IPS-18c (cell line): ENCODE data around the gene EXOC3L1.

Source experiments
- H3K4me3 ChIP-seq: 2 replicates; pipeline ENCODE4 v1.7.0; 2013; ENCODE audit warnings: low read depth, mild to moderate bottlenecking, low read length, moderate library complexity; ENCODE audit not compliant: insufficient read depth
- H3K9me3 ChIP-seq: one replicate; pipeline ENCODE4 v1.6.1; 2013; ENCODE audit warnings: mild to moderate bottlenecking, low read length, moderate library complexity; ENCODE audit not compliant: control insufficient read depth, insufficient read depth

The EXOC3L1 gene

DNA sequence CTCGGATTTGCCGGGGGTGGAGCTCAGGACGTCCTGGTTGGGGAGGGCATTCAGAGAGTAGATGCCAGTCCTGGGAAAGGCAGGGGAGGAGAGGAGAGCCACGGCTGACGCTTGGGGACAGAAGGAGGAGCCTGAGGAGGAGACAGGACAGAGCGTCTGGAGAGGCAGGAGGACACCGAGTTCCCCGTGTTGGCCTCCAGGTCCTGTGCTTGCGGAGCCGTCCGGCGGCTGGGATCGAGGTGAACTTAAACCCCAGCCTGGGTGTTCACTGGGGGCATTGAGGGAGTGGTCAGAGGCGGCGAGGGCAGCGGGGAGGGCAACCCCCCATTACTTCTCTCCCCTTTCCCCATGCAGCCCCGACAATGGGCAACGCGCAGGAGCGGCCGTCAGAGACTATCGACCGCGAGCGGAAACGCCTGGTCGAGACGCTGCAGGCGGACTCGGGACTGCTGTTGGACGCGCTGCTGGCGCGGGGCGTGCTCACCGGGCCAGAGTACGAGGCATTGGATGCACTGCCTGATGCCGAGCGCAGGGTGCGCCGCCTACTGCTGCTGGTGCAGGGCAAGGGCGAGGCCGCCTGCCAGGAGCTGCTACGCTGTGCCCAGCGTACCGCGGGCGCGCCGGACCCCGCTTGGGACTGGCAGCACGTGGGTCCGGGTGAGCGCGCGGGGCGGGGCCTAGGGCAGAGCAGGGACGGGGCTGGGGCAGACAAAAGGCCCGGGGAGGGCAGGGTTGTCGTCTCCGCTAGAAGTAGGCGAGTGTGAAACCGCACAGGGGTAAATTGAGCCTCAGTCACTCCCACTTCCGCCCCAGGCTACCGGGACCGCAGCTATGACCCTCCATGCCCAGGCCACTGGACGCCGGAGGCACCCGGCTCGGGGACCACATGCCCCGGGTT lies 15.9 kb downstream of the EXOC3L1 start:
- Histone ChIP-seq H3K9me3 (no peaks in the 10 kb centered on the region), H3K4me3 (peak overlapping the region; percentile 47)

DNA sequence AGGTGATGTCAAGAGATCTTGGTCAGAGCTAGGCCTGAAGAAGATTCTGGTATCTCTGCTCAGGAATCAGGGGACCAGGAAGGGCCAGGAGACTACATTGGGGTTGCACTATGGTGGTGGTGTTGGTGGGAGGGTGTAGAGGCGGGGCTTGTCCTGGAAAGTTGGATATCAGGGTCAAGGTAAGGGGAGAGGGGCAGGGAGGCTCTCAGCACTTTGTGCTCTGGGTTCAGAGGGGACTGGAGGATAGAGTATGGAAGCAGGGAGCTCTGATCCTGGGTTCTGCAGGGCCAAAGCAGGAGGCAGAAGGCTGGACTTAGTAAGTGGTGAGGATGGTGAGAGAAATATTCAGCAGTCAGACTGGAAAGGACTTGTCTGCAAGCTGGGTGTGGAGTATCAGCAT lies 16.6 kb downstream of the EXOC3L1 start:
- H3K4me3 ChIP-seq: no peak overlapping the region

DNA sequence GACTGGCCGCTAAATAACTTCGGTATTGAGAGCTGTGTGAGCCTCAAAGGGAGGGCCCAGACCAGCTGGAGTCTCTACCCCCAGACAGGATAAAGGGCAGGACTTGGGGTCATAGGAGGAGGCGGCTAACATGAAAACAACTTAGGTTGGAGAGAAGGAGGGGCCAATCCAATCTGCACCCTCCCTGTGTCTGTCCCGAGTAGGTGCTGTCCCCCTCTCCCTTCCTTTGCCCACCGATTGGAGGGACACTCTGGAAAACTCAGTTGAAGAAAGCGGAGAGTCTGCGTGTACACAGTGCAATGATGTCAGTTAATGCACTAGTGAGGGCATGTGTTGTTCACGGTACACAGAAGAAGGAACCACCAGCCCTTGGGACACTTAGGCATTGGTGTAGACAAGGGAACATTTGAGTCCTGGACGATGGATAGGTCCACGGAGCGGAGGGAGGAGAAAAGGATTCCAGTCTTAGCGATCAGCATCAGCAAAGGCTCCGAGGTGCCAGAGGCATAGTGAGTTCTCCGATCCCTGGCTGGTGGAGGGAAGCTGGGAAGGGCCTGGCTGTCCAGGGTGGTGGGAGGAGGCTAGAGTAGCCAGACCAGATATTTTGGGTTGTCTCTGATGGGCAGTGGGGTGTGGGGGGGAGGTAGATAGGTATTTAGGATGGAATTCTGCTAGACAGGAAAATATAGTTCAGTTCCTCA lies 18.8 kb downstream of the EXOC3L1 start:
- peak overlapping the region; percentile 64 for H3K4me3 ChIP-seq
- H3K9me3 ChIP-seq: no peaks in the 10 kb centered on the region

More for the DNA sequence above, 16.6 kb downstream of the EXOC3L1 start:
- no peaks in the 10 kb centered on the region for H3K9me3 ChIP-seq

DNA sequence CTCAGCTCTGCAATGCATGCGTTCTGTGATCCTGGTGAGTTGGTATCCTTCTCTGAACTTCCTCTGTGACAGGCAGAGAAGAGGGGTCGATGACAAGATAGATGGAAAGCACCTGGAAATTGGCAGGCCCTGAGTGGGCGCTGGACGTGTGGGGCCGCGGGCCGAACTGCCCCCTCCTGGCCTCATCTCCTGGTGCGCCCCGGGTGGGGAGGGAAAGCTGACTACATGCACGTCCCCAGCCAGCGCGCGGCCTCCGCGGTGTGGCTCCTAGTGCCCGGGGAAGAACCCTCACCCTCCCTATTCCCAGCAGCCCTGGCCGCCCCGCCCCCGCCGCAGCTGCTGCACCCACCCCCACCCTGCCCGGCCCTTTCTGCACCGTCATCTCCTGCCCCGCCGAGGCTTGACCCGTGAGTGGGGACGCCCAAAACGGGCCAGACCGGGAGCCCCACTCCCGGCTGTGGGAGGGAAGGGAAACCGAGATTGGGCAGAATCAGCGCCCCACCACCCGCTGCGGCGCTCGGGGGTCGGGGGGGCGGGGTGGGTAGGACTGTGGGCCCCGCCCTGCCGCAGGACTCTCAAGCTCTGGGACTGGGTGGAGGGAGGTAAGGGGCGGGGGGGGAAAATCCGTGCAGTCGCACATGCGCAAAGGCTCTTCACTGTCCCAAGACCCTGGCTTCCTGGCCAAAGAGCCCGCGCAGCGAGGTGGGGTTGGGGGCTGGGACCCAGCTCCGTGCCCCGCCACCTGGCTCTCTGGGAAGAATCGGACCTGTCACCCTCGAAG lies 19.6 kb downstream of the EXOC3L1 start, which contains the start of gene NOL3:
Gene NOL3, plus strand, starts transcription at position 371 of the 781 bp plus-strand sequence.
- peak within 1 kb of the TSS; percentile 64 for H3K4me3 ChIP-seq

DNA sequence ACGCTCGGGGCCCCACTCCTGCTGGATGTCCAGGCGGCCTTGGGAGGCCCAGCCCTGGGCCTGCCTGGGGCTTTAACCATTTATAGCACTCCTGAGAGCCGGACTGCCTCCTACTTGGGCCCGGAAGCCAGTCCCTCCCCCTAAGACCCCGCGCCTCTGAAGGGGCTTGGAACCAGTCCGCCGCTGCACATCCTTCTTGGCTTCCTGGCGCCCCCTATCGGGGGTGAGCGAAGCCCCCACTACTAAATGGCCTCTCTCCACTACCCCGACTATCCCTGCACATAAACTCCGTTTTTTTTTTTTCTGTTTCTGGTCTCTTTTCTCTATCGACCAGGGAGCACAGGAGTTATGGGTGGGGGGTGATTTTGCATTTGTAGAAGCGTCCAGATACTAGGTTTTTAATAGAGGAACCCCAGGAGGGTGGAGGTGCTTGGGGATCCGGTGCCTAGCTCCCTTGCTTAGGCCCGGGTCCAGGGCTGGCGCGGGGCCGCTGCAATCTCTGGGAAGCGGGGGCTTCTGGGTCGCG lies 20.2 kb downstream of the EXOC3L1 start:
- H3K9me3 ChIP-seq: peaks cover 3% of the 10 kb centered on the region
- H3K4me3 ChIP-seq: peak overlapping the region; percentile 64

More for the DNA sequence above, 19.6 kb downstream of the EXOC3L1 start, which contains the start of gene NOL3:
- H3K9me3 ChIP-seq: no peaks in the 10 kb centered on the region

DNA sequence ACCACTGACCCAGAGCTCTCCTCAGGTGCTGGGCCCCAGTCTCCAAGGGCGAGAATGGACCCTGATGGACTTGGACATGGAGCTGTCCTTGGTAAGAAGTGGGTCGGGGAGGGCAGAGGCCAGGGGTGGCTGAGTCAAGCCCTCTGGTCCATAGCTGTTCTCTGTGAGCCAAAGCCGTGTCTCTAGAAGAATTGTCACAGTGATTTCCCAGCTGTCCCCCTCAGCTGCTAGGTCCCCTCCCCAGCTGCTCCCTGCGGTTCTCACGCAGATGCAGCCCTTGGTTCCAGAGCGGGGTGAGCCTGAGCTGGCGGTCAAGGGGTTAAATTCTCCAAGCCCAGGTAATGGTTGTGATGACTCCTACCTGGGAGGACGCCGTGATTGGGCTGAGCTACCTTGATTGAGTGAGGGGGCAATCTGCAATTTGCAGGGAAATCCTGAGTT lies 20.9 kb downstream of the EXOC3L1 start:
- Histone ChIP-seq H3K9me3 (peaks cover 3% of the 10 kb centered on the region), H3K4me3 (peak overlapping the region; percentile 64)

DNA sequence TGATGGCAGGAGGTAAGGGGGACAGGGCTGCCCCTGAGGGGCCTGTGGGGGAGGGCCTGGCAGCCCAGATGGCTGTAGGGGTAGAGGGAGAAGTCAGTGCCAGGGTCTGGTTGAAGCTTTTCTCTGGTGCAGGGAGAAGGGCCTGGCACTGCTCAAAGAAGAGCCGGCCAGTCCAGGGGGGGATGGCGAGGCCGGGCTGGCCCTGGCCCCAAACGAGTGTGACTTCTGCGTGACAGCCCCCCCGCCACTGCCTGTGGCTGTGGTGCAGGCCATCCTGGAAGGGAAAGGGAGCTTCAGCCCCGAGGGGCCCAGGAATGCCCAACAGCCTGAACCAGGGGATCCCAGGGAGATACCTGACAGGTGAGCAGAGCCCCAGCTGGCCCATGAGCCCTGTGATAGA lies 22.3 kb downstream of the EXOC3L1 start:
- H3K4me3 ChIP-seq: no peak overlapping the region

DNA sequence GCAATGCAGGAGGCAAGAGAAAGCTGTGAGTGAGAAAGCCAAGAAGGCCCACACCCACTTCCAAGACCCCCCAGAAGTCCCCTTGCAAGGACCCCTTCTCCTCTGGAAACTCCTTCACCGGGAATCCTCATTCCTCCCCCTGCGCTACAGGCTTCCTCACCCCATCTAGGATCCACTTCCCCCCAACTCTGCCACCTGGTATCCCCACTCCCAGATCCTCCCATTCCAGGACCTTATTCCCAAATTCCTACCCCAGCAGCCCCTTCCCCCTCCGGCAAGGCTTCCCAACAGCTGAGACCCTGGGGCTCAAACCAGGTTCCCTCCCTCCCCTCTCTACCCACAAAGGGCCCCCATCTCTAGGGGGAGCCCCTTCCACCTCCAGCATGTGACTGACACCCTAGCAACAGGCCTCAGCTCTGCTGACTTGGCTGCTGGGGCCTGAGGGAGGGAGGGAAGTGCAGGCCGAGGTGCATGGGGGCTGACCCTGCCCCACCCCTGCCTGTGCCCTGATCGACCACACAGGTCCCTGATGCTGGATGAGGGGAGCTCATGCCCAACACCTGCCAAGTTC lies 23.3 kb downstream of the EXOC3L1 start:
- no peak overlapping the region for H3K4me3 ChIP-seq
- peaks cover 6% of the 10 kb centered on the region for H3K9me3 ChIP-seq

More for the DNA sequence above, 22.3 kb downstream of the EXOC3L1 start:
- H3K9me3 ChIP-seq: peaks cover 6% of the 10 kb centered on the region

DNA sequence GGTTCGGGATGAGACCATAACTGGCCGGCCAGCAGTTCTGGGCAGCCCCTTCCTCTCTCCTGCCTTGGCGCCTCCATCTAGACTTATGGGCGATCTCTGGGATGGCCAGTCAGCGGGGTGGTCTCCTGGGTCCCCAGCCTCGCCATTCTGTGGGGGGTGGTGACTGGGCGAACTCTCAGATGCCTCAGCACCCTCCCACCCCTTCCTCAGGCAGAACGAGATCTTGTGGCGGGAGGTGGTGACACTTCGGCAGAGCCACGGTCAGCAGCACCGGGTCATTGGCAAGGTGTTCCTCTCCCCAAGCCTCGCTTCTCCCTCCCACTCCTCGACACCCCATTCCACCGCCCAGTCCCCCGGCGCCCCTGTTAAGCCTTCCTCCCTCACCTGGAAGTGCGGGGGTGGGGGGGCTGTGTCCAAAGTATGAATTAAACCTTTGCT lies 23.8 kb downstream of the EXOC3L1 start:
- H3K4me3 ChIP-seq: no peak overlapping the region
- H3K9me3 ChIP-seq: peaks cover 6% of the 10 kb centered on the region

DNA sequence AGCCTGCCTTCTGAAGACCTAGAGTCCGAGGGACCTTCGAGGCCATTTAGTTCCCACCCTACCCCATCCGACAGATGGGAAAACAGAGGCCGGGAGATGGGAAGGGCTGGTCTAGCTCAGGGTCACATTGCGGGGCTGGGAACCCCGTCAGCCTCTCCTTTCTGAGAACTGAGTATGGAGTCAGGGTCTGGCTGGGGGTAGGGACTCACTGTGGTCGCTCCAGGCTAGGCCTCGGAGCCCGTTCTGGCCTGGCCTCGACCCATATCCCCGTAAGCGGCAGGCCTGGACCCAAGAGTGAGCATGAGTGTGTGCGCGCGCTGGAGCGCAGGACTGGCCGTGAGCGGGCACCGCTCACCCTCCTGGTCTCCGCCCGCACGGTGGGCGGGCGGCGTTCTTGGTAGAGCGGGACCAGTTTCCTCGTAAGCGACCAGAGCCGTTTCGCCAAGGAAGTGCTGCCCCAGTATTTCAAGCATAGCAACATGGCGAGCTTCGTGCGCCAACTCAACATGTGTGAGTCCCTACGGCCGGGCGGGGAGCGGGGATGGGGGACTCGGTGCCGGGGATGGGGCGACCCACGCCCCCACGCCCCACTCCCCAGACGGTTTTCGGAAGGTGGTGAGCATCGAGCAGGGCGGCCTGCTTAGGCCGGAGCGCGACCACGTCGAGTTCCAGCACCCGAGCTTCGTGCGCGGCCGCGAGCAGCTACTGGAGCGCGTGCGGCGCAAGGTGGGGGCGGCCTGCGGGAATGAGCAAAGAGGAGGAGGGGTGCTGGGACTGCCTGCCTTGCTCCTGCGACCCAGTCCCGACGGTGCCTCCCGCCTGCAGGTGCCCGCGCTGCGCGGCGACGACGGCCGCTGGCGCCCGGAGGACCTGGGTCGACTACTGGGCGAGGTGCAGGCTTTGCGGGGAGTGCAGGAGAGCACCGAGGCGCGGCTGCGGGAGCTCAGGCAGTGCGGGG lies 24.5 kb downstream of the EXOC3L1 start:
- Histone ChIP-seq H3K9me3 (peaks cover 6% of the 10 kb centered on the region), H3K4me3 (peak overlapping the region; percentile 31)

DNA sequence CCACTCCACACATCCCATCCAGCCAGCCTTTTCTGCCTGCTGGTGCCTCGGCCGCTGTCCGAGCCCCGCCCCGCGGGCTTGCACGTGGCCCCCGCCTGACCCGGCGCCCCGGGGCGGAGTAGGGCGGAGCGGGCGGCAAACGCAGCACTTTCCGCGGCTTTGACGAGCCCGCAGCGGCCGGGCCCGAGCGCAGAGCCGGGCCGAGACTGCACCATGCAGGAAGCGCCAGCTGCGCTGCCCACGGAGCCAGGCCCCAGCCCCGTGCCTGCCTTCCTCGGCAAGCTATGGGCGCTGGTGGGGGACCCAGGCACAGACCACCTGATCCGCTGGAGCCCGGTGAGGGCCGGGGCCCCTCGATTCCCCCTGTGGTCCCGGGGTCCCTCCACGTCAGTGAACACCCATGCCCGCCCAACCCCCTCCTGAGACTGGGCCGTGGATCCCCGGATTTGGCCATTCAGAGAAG lies 25.3 kb downstream of the EXOC3L1 start, which contains the start of gene HSF4:
Gene HSF4, plus strand, starts transcription at position 147 of the 463 bp plus-strand sequence. Its CDS starts 67 bp downstream, at position 214.
- peak within 1 kb of the TSS; percentile 43 for H3K4me3 ChIP-seq
- H3K9me3 ChIP-seq: peaks cover 6% of the 10 kb centered on the region

DNA sequence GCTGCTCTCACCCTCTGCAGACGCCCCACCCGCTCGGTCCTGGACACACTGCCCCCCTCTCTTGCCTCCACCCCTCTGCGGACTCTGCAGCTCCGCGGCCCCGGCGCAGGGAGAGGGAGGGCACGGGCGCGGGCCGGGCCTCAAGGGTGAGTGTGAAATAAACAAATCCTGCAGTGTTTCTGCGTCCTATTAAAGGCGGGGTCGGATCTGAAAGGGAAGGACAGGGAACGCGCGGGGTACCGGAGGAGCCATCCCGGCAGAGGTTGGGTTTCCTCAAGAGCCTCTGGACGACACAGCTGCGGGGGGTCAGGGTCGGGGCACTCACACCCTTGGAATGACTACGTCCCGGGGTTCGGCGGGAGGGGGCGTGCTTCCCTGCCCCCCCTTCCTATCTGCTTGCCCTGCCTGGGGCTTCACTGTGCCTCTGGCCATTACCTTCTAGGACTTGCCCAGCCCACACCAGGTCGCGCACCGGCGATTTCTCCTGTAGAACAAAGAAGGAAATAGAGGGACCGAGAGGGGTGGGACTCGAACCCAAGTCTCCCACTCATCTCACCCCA lies 25.9 kb downstream of the EXOC3L1 start:
- H3K4me3 ChIP-seq: peak overlapping the region; percentile 43; the same call in 1 of the 2 replicates
- peaks cover 6% of the 10 kb centered on the region for H3K9me3 ChIP-seq

DNA sequence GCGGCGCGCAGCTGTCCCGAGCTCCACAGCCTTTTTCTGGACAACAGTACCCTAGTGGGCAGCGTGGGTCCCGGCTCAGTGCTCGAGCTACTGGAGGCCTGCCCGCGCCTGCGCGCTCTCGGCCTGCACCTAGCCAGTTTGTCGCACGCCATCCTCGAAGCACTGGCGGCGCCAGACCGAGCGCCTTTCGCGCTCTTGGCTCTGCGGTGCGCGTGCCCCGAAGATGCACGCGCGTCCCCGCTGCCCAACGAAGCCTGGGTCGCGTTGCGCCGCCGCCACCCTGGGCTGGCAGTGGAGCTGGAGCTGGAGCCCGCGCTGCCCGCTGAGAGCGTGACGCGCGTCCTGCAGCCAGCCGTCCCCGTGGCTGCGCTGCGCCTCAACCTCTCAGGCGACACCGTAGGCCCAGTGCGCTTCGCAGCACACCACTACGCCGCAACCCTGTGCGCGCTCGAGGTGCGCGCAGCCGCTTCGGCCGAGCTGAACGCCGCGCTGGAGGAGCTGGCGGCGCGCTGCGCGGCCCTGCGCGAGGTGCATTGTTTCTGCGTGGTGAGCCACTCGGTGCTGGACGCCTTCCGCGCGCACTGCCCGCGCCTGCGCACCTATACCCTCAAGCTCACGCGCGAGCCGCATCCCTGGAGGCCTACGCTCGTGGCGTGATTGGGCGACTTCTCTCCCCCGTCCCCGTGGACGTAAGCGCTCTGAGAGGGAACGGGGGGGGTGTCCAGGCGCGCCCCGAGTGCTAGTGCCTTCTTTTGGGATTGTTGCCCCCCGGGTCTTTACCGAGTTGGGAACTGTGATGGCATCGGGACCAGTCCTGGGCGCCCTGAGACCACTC lies 26.6 kb downstream of the EXOC3L1 start:
- Histone ChIP-seq H3K9me3 (peaks cover 6% of the 10 kb centered on the region), H3K4me3 (peak overlapping the region; percentile 43)

DNA sequence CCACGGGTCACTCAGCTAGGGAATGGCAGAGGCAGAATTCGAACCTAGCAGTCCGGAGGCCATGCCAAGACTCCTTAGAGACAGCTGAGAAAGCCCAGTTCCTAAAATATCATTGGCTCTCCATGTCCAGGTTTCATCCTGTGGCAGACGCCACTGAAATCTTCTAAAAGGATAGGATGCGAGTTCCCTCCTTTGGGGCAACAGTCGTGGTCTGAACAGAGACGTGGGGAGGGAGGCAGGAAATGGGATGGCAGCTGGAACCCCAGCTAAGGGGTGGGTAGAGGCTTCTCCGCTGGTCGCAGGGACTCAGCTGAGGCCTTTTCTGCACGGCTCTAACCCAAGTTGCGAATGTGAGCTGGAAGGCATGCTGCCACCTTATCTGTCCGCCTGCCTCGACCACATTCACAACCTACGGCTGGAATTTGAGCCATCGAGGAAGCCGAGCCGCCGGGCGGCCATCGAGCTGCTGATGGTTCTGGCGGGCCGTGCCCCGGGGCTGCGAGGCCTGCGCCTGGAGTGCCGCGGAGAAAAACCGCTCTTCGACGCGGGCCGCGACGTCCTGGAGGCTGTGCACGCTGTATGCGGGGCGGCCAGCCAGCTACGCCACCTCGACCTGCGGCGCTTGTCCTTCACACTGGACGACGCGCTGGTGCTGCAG lies 27.3 kb downstream of the EXOC3L1 start:
- Histone ChIP-seq H3K9me3 (peaks cover 6% of the 10 kb centered on the region), H3K4me3 (peak overlapping the region; percentile 43; the same call in 1 of the 2 replicates)
